T follicular helper cell (primary cell): ENCODE data around the gene SMARCC2.

Experiments
- DNase-seq: peaks from one replicate; pipeline ENCODE4 v3.0.0-alpha.2; 2020; ENCODE audit warnings: low read depth
- total RNA-seq, 2 experiments: gene quantifications; one replicate each; lab custom pipeline; 2026; lab: John Stamatoyannopoulos, UW

The SMARCC2 gene
- 90.3 to 161 reads per million in 2 experiments for total RNA-seq

- peak; percentile 77 for DNase-seq
Measured at GRCh38 chr12:56189099-56189917, at the start of gene SMARCC2. TSS of gene SMARCC2 (minus strand) at chr12:56189483. CDS start at chr12:56189461, 22 bp downstream.

- DNase-seq, result no peak
Measured at GRCh38 chr12:56237552-56237951, 48.3 kb upstream of the SMARCC2 start.

GRCh38 chr12:56236985-56237384, 47.7 kb upstream of the SMARCC2 start:
- DNase-seq, result no peak

GRCh38 chr12:56236091-56236490, 46.8 kb upstream of the SMARCC2 start:
- DNase-seq, result no peak

- no peak for DNase-seq
Measured at GRCh38 chr12:56234746-56235436, 45.6 kb upstream of the SMARCC2 start.

GRCh38 chr12:56231184-56231582, 41.9 kb upstream of the SMARCC2 start:
- DNase-seq, result no peak

- no peak for DNase-seq
Measured at GRCh38 chr12:56230432-56231183, 41.3 kb upstream of the SMARCC2 start.

GRCh38 chr12:56229916-56230431, 40.7 kb upstream of the SMARCC2 start, which contains the start of gene SLC39A5:
TSS of gene SLC39A5 (plus strand) at chr12:56230051. CDS start at chr12:56231275, 1,224 bp downstream.
- DNase-seq, result no peak

- DNase-seq, result no peak
Measured at GRCh38 chr12:56229082-56229481, 39.8 kb upstream of the SMARCC2 start.

- DNase-seq, result no peak
Measured at GRCh38 chr12:56224954-56225353, 35.7 kb upstream of the SMARCC2 start.

- DNase-seq, result peak; percentile 82
Measured at GRCh38 chr12:56224102-56224701, 34.9 kb upstream of the SMARCC2 start, which contains the start of gene NABP2. TSS of gene NABP2 (plus strand) at chr12:56224342. CDS start at chr12:56224857, 515 bp downstream.

GRCh38 chr12:56223571-56224101, 34.4 kb upstream of the SMARCC2 start:
- no peak for DNase-seq

GRCh38 chr12:56222531-56222895, 33.2 kb upstream of the SMARCC2 start:
- no peak for DNase-seq

GRCh38 chr12:56221757-56222530, 32.7 kb upstream of the SMARCC2 start, which contains the start of gene RNF41:
TSS of gene RNF41 (minus strand) at chr12:56221922. CDS start at chr12:56214047, 7,875 bp downstream.
- DNase-seq, result peak; percentile 85

GRCh38 chr12:56221232-56221756, 32.0 kb upstream of the SMARCC2 start:
- DNase-seq, result no peak

- no peak for DNase-seq
Measured at GRCh38 chr12:56220611-56221231, 31.4 kb upstream of the SMARCC2 start.

GRCh38 chr12:56219840-56220239, 30.6 kb upstream of the SMARCC2 start:
- DNase-seq, result no peak

- no peak for DNase-seq
Measured at GRCh38 chr12:56216461-56216860, 27.2 kb upstream of the SMARCC2 start.

GRCh38 chr12:56213878-56214277, 24.6 kb upstream of the SMARCC2 start:
- DNase-seq, result no peak

GRCh38 chr12:56212361-56212760, 23.1 kb upstream of the SMARCC2 start:
- no peak for DNase-seq
